HepG2 (cell line): ENCODE data around the gene C22orf31. TPM values are rescaled to one million over a fixed set of nuclear protein-coding genes. Genes with fewer than 3 reads are reported as not detected.

Experiments
- ATAC-seq: fragments of 200-7000 bp; cut with Tn5 transposase; 3 replicates; pipeline ENCODE4 v1.9.1; 2020; ENCODE audit warnings: mild to moderate bottlenecking, moderate library complexity
- BruUV-seq: library from RNA; stranded (reverse); fragments of 400-500 nt; replicated peaks from 2 replicates; lab custom pipeline; 2021; lab: Mats Ljungman, UMichigan
- CTCF ChIA-PET: fragments of 300-600 bp; formaldehyde crosslinking; extraction: SDS; loops from one replicate; lab custom pipeline; 2021; ENCODE audit warnings: low total read pairs, inconsistent platforms, low intra/inter-chr PET ratio; lab: Yijun Ruan, JAX
- POLR2A ChIA-PET: fragments of 350-600 bp; sonication (Branson Sonifier 250); formaldehyde crosslinking; loops from one replicate; lab custom pipeline; 2020; ENCODE audit warnings: antibody characterized with exemption, inconsistent platforms; lab: Yijun Ruan, JAX
- DNase-seq: peaks from one replicate; pipeline ENCODE4 v3.0.0-alpha.2; 2015; ENCODE audit warnings: low spot score
- FAIRE-seq: peaks from 3 replicates; lab custom pipeline; 2011; peaks lifted over from hg19 to GRCh38; lab: Jason Lieb, UNC
- H2AFZ ChIP-seq: one replicate; pipeline ENCODE4 v1.6.1; 2011; ENCODE audit warnings: low read length, inconsistent platforms
- H3K27ac ChIP-seq: fragments of 300-600 bp; 3 replicates; pipeline ENCODE4 v1.8.0; 2011; ENCODE audit warnings: mixed run types, mild to moderate bottlenecking, mixed read lengths, low read length, inconsistent platforms; ENCODE audit not compliant: insufficient read depth; ENCODE audit errors: extremely low read length
- H3K27me3 ChIP-seq, 2 experiments: fragments of 200-600 bp in 1 of 2; 2 replicates in 1 of 2; 3 replicates in 1 of 2; pipeline versions ENCODE4 v1.6.0 to v1.8.0; 2011; ENCODE audit warnings: low read length in 2 of 2, mild to moderate bottlenecking in 2 of 2, moderate library complexity in 2 of 2, inconsistent platforms in 1 of 2; ENCODE audit not compliant: insufficient read depth in 2 of 2, control insufficient read depth in 1 of 2
- H3K36me3 ChIP-seq, 2 experiments: fragments of 200-600 bp in 1 of 2; replicated peaks in 1 of 2; 2 replicates in 1 of 2; 3 replicates in 1 of 2; pipeline versions ENCODE4 v1.5.1 to v1.8.0; 2011; ENCODE audit warnings: low read length in 2 of 2, inconsistent platforms in 1 of 2; ENCODE audit not compliant: insufficient read depth in 2 of 2, control insufficient read depth in 1 of 2
- H3K4me1 ChIP-seq: 2 replicates; pipeline ENCODE4 v1.5.1; 2012; ENCODE audit warnings: low read length, inconsistent platforms; ENCODE audit not compliant: insufficient read depth
- H3K4me2 ChIP-seq: 2 replicates; pipeline ENCODE4 v1.6.0; 2011; ENCODE audit warnings: low read depth, low read length, inconsistent platforms
- H3K4me3 ChIP-seq, 3 experiments: fragments of 200-600 bp in 1 of 3; sonication (generic), shearing (Covaris generic) in 1 of 3; replicated peaks in 1 of 3; 2 replicates each; pipeline ENCODE4 v1.5.1; 2011 to 2016; ENCODE audit warnings: low read length in 3 of 3, inconsistent platforms in 2 of 3, low read depth in 2 of 3, mild to moderate bottlenecking in 2 of 3, control low read depth in 1 of 3, mixed read lengths in 1 of 3; ENCODE audit not compliant: insufficient read depth in 1 of 3
- H3K79me2 ChIP-seq: one replicate; pipeline ENCODE4 v1.6.1; 2011; ENCODE audit warnings: low read length, inconsistent platforms; ENCODE audit not compliant: insufficient read depth
- H3K9ac ChIP-seq: 2 replicates; pipeline ENCODE4 v1.6.0; 2011; ENCODE audit warnings: mild to moderate bottlenecking, low read depth, low read length, inconsistent platforms; ENCODE audit not compliant: insufficient read depth
- H3K9me3 ChIP-seq: 2 replicates; pipeline ENCODE4 v1.5.1; 2012; ENCODE audit warnings: mild to moderate bottlenecking, low read length
- H4K20me1 ChIP-seq: 2 replicates; pipeline ENCODE4 v1.6.0; 2011; ENCODE audit warnings: inconsistent platforms, mild to moderate bottlenecking, low read length, moderate library complexity; ENCODE audit not compliant: insufficient read depth
- AKAP8 ChIP-seq: sonication (generic); formaldehyde crosslinking; IDR thresholded peaks from 2 replicates; pipeline ENCODE4 v1.5.1; 2020; ENCODE audit warnings: mild to moderate bottlenecking, missing genetic modification reagents
- ATF1 ChIP-seq: IDR thresholded peaks from 2 replicates; pipeline ENCODE4 v1.6.1; 2016; ENCODE audit warnings: mild to moderate bottlenecking, control low read depth
- BCL6 ChIP-seq: IDR thresholded peaks from 2 replicates; pipeline ENCODE4 v1.6.1; 2016; ENCODE audit warnings: missing genetic modification reagents, missing compliant biosample characterization
- CBFB ChIP-seq: sonication (generic); formaldehyde crosslinking; IDR thresholded peaks from 2 replicates; pipeline ENCODE4 v1.4.0; 2020; ENCODE audit warnings: missing genetic modification reagents
- ELF3 ChIP-seq: IDR thresholded peaks from 2 replicates; pipeline ENCODE4 v1.6.1; 2016; ENCODE audit warnings: missing genetic modification reagents, missing compliant biosample characterization
- HMG20B ChIP-seq: conservative IDR thresholded peaks from 2 replicates; pipeline ENCODE4 v1.6.1; 2016; ENCODE audit warnings: missing genetic modification reagents, missing compliant biosample characterization
- KDM5B ChIP-seq: sonication (generic); formaldehyde crosslinking; IDR thresholded peaks from 2 replicates; pipeline ENCODE4 v1.4.0; 2020; ENCODE audit warnings: missing genetic modification reagents, mild to moderate bottlenecking, borderline replicate concordance
- NR0B2 ChIP-seq: sonication (generic); formaldehyde crosslinking; IDR thresholded peaks from 2 replicates; pipeline ENCODE4 v1.4.0; 2020; ENCODE audit warnings: mild to moderate bottlenecking, missing genetic modification reagents
- RARA ChIP-seq: IDR thresholded peaks from 2 replicates; pipeline ENCODE4 v1.6.1; 2016; ENCODE audit warnings: missing genetic modification reagents, missing compliant biosample characterization
- RFX1 ChIP-seq: fragments of 450-650 bp; IDR thresholded peaks from 2 replicates; pipeline ENCODE4 v1.6.1; 2017
- SKI ChIP-seq: fragments of 450-650 bp; IDR thresholded peaks from one replicate; pipeline ENCODE4 v1.6.1; 2018; ENCODE audit warnings: mild to moderate bottlenecking; ENCODE audit not compliant: partially characterized antibody
- SRY ChIP-seq: sonication (generic); formaldehyde crosslinking; IDR thresholded peaks from 2 replicates; pipeline ENCODE4 v1.8.0; 2022; ENCODE audit warnings: mild to moderate bottlenecking, missing genetic modification reagents
- TEAD2 ChIP-seq: sonication (generic); formaldehyde crosslinking; IDR thresholded peaks from 2 replicates; pipeline ENCODE4 v1.9.0; 2021; ENCODE audit warnings: missing genetic modification reagents
- ZNF317 ChIP-seq: sonication (generic); formaldehyde crosslinking; IDR thresholded peaks from 2 replicates; pipeline ENCODE4 v1.5.0; 2020; ENCODE audit warnings: mild to moderate bottlenecking, missing genetic modification reagents
- ZNF431 ChIP-seq: sonication (generic); formaldehyde crosslinking; IDR thresholded peaks from 2 replicates; pipeline ENCODE4 v1.9.0; 2022; ENCODE audit warnings: missing genetic modification reagents, low read depth, mild to moderate bottlenecking, borderline replicate concordance
- ZNF773 ChIP-seq: sonication (generic); formaldehyde crosslinking; IDR thresholded peaks from 2 replicates; pipeline ENCODE4 v1.4.0; 2020; ENCODE audit warnings: missing genetic modification reagents, borderline replicate concordance
- ZNF891 ChIP-seq: sonication (generic); formaldehyde crosslinking; IDR thresholded peaks from 2 replicates; pipeline ENCODE4 v1.5.0; 2020; ENCODE audit warnings: mild to moderate bottlenecking, missing genetic modification reagents
- WGBS: methylation state at CpG from one replicate; pipeline ENCODE4 v1.1.6; 2017; ENCODE audit warnings: low lambda C conversion rate; 5-methylcytosine and 5-hydroxymethylcytosine counted together
- in situ Hi-C: cut with HindIII; loops from 2 replicates; pipeline ENCODE4 v1.10.0; 2017; ENCODE audit warnings: low pct_unique_long_range_greater_than_20kb; ENCODE audit not compliant: extremely low pct_ligation_motif_present
- intact Hi-C: fragments of 100-400 bp; cut with micrococcal nuclease; formaldehyde crosslinking; loops from one replicate; pipeline ENCODE4 v1.10.0; 2022; ENCODE audit not compliant: unreplicated experiment
- polyA plus RNA-seq, 8 experiments: library from polyadenylated mRNA; depleted of rRNA in 3 of 8; stranded (reverse) in 7 of 8; unstranded in 1 of 8; fragments of >200 nt; fragmentation: Illumina TruSeq in 4 of 8; extraction: Trizol in 4 of 8; gene quantifications; 2 replicates each; pipeline versions ENCODE4 v1.2.1 to v1.2.3, GENCODE V29; 2011 to 2016; ENCODE audit warnings: low read depth in 4 of 8, missing spikeins in 1 of 8, mixed read lengths in 1 of 8; ENCODE audit not compliant: insufficient read depth in 1 of 8
- total RNA-seq, 5 experiments: library from RNA; depleted of rRNA; stranded (reverse); fragments of >200 nt; fragmentation: Illumina TruSeq; extraction: Trizol; gene quantifications; 2 replicates each; pipeline ENCODE4 v1.2.3, GENCODE V29; 2016; ENCODE audit warnings: low read depth in 1 of 5
- TF ChIP-seq, protein P1 (sequence below): IDR thresholded peaks from 2 replicates; pipeline ENCODE4 v1.6.1; 2016; ENCODE audit warnings: missing compliant biosample characterization, missing genetic modification reagents, borderline replicate concordance
- TF ChIP-seq, protein P2 (sequence below): sonication (generic); formaldehyde crosslinking; IDR thresholded peaks from 2 replicates; pipeline ENCODE4 v1.5.1; 2020; ENCODE audit warnings: mild to moderate bottlenecking, missing genetic modification reagents, moderate library complexity

Gene C22orf31
- total and polyA plus RNA-seq, 2 of the 13 experiments (the other 11 are each of a cell fraction or from before 2014, with no cell fraction given): not detected

GRCh38 chr22:29096736-29097669 lies 35.4 kb upstream of the C22orf31 start:
- TSS peak; percentile 56 for BruUV-seq
- ATAC-seq (peak; percentile 97), FAIRE-seq (peak; percentile 95), DNase-seq (peak; percentile 99)
- Histone ChIP-seq H3K27ac (peak overlapping the region; percentile 52), H4K20me1 (peaks cover 7% of the 10 kb centered on the region; the same call in 1 of the 2 replicates), H3K4me1 (peaks cover 52% of the 10 kb centered on the region), H3K9me3 (no peaks in the 10 kb centered on the region), H3K79me2 (no peaks in the 10 kb centered on the region), H3K27me3 (no peaks in the 10 kb centered on the region), H2AFZ (no peak overlapping the region), H3K4me2 (peak overlapping the region; percentile 52), H3K4me3 (peak overlapping the region in 1 of 3 experiments; percentile 13; a peak in 1 of 6 replicates), H3K36me3 (no peaks in the 10 kb centered on the region; a peak in 1 of 5 replicates), H3K9ac (peak overlapping the region; percentile 35)
- intact Hi-C loops: no loop called here
- WGBS: 42% methylated on average over 13 of the region's 13 CpGs
- in situ Hi-C loops: no loop called here
- POLR2A ChIA-PET: interaction anchor here (0.7 to 1.7 kb wide), 6 partner anchors 15 to 278 kb away, joined by 3 to 6 read pairs (median 4); partner anchors contain the start of gene KREMEN1
- CTCF ChIA-PET: no interaction called here
- TF ChIP-seq RFX1 (no peak), HMG20B (peak; percentile 91), BCL6 (CRISPR knock-in tag) (peak; percentile 83), TEAD2 (CRISPR knock-in tag) (no peak), ZNF773 (CRISPR knock-in tag) (no peak), RARA (peak; percentile 65), AKAP8 (CRISPR knock-in tag) (no peak), ATF1 (peak; percentile 29; the same call in 1 of the 2 replicates), ZNF317 (CRISPR knock-in tag) (no peak), KDM5B (CRISPR knock-in tag) (no peak), ZNF431 (CRISPR knock-in tag) (no peak), ZNF891 (CRISPR knock-in tag) (no peak), NR0B2 (no peak), CBFB (CRISPR knock-in tag) (0 out of 2 replicates have a peak, but pooled peaks have one; percentile 26), SRY (CRISPR knock-in tag) (no peak), SKI (peak; percentile 25), ELF3 (CRISPR knock-in tag) (peak; percentile 48; the same call in 1 of the 2 replicates)
- TF ChIP-seq, protein P1, sequence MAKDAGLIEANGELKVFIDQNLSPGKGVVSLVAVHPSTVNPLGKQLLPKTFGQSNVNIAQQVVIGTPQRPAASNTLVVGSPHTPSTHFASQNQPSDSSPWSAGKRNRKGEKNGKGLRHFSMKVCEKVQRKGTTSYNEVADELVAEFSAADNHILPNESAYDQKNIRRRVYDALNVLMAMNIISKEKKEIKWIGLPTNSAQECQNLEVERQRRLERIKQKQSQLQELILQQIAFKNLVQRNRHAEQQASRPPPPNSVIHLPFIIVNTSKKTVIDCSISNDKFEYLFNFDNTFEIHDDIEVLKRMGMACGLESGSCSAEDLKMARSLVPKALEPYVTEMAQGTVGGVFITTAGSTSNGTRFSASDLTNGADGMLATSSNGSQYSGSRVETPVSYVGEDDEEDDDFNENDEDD: no peak
- TF ChIP-seq, protein P2, sequence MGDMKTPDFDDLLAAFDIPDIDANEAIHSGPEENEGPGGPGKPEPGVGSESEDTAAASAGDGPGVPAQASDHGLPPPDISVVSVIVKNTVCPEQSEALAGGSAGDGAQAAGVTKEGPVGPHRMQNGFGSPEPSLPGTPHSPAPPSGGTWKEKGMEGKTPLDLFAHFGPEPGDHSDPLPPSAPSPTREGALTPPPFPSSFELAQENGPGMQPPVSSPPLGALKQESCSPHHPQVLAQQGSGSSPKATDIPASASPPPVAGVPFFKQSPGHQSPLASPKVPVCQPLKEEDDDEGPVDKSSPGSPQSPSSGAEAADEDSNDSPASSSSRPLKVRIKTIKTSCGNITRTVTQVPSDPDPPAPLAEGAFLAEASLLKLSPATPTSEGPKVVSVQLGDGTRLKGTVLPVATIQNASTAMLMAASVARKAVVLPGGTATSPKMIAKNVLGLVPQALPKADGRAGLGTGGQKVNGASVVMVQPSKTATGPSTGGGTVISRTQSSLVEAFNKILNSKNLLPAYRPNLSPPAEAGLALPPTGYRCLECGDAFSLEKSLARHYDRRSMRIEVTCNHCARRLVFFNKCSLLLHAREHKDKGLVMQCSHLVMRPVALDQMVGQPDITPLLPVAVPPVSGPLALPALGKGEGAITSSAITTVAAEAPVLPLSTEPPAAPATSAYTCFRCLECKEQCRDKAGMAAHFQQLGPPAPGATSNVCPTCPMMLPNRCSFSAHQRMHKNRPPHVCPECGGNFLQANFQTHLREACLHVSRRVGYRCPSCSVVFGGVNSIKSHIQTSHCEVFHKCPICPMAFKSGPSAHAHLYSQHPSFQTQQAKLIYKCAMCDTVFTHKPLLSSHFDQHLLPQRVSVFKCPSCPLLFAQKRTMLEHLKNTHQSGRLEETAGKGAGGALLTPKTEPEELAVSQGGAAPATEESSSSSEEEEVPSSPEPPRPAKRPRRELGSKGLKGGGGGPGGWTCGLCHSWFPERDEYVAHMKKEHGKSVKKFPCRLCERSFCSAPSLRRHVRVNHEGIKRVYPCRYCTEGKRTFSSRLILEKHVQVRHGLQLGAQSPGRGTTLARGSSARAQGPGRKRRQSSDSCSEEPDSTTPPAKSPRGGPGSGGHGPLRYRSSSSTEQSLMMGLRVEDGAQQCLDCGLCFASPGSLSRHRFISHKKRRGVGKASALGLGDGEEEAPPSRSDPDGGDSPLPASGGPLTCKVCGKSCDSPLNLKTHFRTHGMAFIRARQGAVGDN: no peak
